Non-pigmented ciliary epithelial cell (primary cell): ENCODE results near the gene UCP3.
"Not testable (repeated sequence)": the region's sequence is repeated elsewhere in the genome, so short reads cannot be mapped to it uniquely, and the experiment has no call there.

Experiments
- DNase-seq: peaks from one replicate; pipeline ENCODE4 v3.0.0-alpha.2; 2010; ENCODE audit warnings: low read depth

Gene UCP3

GRCh38 chr11:74000307-74001133, 8.4 kb downstream of the UCP3 start:
- DNase-seq = no peak

DNA sequence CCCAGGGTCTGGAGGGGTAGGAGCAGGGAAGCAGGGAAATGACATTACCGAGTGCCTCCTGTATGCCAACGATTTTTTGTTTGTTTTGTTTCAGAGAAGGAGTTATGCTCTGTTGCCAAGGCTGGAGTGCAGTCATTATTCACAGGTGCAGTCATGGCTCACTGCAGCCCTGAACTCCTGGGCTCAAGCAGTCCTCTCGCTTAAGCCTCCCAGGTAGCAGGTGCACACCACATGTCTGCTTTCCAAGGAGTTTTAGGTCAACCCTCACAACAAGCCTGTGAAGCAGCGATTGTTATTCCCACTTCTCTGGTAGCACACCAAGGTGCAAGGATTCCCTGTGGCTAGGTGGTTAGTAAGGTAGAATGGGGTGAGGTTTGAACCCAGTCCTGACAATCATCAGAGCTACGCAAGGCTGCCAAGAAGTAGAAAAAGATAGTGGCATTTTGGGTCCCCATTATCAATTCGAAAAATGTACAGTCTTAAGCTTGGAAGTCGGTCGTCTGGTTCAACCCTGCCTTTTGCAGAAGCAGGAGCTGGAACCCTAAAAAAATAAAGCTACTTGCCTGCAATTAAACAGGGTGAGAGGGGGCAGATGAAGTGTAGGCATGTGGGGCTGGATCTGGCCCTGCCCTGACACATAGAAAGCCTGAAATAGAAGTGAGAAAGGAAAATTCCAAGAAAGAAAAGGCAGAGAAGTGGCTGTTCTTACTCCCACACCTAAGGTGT, 9.1 kb downstream of the UCP3 start:
- DNase-seq = no peak

- DNase-seq = no peak
Observed at GRCh38 chr11:73998846-73999575, 9.9 kb downstream of the UCP3 start.

DNA sequence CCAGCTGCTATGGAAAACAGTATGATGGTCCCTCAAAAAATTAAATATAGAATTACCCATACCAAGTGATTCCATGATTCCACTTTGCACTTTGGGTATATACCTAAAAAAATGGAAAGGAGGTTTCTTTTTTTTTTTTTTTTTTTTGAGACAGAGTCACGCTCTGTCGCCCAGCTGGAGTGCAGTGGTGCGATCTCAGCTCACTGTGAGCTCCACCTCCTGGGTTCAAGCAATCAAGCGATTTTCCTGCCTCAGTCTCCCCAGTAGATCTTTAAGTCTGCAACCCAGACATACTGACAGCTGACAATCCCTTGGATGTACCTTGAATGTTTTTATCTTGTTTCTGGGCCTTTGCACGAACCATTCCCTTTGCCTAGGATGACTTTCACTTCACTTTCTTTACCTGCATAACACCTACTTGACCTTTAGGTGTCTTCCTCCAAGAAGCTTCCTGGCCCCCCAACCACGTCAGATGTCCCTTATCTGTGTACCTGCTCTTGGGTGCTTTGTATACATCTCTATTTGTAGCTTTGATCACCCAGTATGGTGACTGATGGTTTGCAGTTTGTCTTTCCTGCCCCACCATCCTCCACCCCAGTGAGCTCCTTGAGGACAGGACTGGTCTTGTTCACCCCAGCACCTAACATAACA, 11.6 kb downstream of the UCP3 start:
- DNase-seq = no peak

DNA sequence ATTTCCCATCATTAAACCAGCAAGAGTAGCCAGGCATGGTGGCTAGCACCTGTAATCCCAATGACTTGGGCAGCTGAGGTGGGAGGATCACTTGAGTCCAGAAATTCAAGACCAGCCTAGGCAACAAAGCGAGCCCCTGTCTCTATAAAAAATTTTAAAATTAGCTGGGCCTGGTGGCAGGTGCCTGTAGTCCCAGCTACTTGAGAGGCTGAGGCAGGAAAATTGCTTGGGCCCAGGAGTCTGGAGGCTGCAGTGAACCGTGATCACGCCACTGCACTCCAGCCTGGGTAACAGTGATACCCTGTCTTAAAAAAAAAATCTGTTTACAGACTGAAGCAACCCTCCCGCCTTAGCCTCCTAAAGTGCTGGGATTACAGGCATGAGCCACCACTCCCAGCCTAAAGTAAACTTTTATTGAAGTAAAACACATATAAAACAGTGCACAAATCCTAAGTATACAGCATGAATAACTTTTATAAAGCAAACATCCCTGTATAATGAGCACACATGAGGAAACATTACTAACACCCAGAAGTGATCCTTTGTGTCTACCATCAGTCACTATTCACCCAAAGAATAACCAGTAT, 12.6 kb downstream of the UCP3 start:
- DNase-seq = no peak

- no peak for DNase-seq
Observed at GRCh38 chr11:73995731-73996130, 13.2 kb downstream of the UCP3 start.

DNA sequence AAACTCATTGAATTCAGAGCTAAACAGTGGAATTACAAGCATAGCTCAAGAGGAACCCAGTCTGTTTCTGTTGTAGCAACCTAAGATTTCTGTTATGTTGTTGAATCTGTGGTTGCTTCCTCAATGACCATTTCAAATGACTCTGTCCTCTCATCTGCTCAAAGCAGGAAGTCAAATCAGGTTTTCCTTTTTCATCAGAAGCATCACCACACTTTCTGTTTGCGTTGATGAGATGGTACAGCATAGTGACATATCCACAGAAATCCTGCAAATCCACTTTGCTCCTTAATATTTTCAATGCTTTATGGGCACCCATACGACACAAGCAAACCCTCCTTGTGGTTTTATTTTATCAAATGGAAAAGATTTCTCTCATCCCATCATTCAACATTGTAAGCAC, 13.6 kb downstream of the UCP3 start:
- no peak for DNase-seq

GRCh38 chr11:73991471-73992006, 17.3 kb downstream of the UCP3 start:
- DNase-seq = no peak

DNA sequence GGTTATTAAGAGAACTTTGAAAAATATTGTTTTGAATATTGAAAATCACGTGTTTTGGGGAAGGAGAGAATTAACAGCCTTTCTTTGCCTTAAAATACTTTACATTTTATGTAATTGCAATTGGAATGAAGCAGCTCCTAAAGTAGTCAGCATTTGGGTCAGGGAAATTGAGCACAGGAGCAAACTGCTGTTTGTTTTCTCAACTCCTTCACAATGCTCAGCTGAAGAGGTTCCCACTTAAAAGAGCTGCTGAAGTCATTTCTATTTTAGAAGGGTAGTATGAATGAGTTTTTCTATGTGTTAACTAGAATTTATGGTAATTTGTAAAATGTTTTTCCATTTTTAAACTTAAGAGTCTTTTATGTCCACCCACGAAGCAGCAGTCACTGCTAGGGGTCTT, 18.2 kb downstream of the UCP3 start:
- no peak for DNase-seq

- DNase-seq = no peak
Observed at GRCh38 chr11:73989156-73989555, 19.7 kb downstream of the UCP3 start.

DNA sequence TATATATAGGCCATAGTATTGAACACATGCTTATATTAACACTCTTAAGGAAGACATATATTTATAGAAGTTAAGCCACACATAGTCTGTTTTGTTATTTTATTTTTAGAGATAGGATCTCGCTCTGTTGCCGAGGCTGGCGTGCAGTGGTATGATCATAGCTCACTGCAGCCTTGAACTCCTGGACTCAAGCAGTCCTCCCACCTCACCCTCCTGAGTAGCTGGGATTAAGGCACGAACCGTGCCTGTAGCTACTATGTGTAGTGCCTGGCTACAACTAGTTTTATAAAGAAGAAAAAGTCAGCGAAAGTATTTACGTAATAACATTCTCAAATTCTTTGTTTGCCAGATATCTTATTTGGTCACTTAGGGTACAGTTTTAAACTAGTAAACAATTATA, 20.7 kb downstream of the UCP3 start:
- no peak for DNase-seq

DNA sequence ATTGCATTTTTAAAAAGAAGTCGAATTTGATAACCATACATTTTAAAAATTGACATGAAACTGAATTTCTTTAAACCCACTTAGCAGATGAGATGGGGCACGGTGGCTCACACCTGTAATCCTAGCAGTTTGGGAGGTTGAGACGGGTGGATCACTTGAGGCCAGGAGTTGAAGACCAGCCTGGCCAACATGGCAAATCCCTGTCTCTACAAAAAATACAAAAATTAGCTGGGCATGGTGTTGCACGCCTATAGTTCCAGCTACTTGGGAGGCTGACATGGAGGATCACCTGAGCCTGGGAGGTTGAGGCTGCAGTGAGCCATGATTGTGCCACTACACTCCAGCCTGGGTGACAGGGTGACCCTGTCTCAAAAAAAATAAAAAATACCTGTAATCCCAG, 23.2 kb downstream of the UCP3 start:
- not testable (repeated sequence) for DNase-seq

GRCh38 chr11:73983741-73984538, 24.9 kb downstream of the UCP3 start:
- DNase-seq = no peak

DNA sequence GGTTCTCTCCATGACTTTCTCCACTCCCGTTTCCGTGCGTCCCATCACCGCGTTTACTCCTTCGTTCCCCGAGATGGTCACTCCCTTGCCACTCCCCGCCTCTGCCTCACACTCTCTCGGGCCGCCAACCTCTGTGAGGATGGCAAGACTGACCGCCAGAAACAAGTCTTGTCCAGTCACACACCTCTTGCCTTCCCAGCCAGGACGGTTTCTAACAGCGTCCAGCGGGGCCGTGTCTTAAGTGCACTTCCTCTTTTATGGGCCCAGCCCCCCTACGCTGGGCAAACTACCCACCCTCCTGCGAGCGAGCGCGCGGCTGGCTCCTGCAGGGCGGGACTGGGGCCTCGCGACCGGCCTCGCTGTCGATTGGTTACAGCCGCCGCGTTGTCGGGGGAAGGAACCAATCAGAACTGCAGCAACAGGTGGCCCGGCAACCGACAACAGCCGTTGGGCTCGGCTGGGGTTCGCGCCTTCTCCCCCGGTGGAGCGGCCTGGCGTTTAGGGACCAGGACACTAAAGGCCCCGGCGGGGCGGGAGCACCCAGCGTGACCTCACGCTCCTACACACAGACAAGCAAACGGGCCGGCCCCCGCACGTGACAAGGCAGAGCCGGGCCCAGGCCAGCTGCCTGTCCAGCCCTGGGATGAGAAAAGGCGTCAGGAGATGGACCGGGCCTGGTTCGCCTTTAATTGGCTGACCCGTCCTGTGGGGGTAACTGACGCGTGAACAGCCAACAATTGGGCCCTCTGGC, 25.7 kb downstream of the UCP3 start:
- DNase-seq = peak; percentile 55

DNA sequence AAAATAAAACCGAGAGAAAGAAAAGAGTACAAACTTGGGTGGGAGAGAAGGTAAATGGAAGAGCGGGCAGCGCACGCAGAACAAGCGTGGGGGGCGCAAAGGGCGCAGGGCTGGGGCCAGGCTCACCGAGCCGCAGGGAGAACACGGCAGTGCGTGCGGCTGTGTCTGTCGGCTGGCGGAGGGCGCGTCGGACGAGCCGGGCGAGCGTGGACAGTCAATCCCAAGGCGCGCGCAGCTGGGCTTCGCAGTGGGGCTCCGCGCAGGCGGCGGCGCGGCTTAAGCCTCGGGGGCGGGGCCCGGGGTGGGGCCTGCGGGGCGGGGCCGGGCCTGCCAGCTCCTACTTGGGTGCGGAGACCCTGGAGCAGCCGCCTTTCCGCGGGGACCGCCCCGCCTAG, 26.3 kb downstream of the UCP3 start, which contains the start of gene UCP2:
Gene UCP2, minus strand, starts transcription at position 249 of the 395 bp plus-strand sequence. CDS start 4,465 bp downstream, outside the sequence.
- no peak for DNase-seq

DNA sequence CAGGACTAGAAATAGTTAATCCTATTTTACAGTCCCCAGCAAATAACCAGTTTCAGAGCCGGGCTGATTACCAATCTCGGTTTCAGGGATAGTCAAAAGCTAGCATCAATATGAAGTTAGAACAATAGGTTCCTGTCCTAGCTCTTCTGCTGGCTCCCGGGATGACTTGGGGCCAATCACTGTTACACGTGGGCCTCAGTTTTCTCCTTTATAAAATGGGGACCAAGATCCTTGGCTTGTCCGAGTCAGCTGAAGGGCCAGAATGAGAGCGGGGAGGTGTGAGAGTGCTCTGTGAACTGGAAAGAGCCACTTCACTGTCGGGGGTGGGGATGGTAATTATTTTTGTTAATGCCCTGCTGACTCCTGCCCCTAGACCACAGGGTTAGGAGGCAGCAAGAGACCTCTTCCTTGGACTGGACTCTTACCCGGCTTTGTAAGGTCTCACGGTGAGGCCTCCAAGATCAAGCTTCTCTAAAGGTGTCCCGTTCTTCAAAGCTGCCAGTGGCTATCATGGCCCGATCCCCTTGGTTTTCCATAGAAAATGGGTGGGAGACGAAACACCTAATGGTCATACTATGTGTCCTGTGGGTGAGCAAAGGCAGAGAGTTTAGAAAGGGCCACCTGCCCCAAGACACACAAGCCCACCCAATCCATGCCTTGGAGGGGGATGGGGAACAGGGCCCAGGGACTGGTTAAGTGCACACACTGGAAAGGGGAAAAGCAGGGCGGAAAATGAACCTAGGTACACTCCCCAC, 27.7 kb downstream of the UCP3 start:
- DNase-seq = no peak

DNA sequence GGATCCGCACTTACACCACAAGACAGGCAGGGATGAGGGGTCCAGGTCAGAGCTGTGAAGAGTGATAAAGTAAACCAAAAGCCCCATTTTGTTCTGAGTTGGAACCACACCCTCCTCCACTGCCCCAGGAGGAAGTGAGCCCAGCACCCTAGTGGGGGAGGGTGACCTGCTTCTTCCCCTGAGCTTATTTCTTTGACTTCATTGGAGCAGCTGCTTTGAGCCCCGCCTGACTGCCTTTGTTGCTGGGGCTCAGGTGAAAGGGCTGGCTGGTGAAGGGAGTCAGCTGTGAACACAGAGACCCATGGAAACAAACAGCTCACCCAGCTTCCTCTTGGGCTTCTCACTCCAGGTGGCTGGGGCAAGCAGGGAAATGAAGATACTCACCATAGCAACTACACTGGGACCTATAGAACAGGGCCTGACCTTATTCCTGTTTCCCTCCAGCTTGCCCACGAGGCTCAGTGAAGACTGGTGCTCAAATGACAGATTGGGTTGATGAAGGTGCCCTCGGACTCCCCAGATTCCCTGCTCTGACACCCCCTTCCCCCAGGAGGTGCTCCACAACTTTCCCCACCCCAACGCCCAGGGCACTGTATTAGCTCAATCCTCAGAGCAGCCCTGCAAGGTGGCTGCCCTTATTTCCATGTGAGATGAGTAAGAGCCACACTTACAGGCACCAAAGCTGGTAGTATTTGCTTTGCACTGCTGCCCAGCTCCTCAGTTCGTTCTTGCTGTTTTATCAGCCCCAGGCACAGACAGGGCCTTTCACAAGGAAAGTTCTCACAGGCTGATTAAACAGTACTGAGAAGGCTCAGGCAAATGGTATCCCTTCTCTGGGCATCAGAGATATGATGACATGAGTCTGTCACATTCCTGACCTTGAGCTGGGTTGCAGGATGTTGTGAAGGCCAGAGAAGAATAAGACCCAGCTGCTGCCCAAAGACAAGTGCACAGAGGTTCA, 28.6 kb downstream of the UCP3 start:
- no peak for DNase-seq

DNA sequence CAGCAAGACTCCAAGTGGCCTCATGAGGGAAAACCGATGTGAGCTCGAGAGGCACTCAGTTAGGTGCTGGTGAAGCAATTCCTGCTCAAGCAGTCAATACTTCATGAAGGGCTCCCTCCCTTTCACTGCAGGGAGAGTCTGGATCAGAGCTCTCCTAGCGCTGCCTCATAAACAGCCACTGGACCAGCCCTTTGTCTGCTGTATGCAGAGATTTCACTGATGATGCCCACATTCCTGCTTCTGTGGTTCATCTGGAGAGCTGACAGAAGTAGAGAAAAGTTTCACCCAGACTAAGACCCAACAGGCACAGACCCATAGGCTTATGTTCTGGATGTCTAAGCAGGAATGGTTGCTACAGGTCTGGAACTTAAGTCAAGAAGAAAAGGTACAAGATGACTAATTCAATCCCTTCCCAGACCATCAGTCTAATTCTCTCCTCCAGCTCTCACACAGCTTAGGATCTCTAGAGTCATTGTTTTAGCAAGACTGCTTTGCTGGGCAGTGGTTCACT, 30.3 kb downstream of the UCP3 start:
- no peak for DNase-seq
